Skeletal muscle cell (primary cell): ENCODE measurements around the gene CTRL.
"Not testable (repeated sequence)": the region's sequence is repeated elsewhere in the genome, so short reads cannot be mapped to it uniquely, and the experiment has no call there.

Experiments
- DNase-seq: peaks from one replicate; pipeline ENCODE4 v3.0.0-alpha.2; 2010; ENCODE audit warnings: low read depth
- H3K4me3 ChIP-seq: 2 replicates; pipeline ENCODE4 v1.5.1; 2011; ENCODE audit warnings: low read depth, mild to moderate bottlenecking, control low read depth, low read length, moderate library complexity

CTRL gene

DNA sequence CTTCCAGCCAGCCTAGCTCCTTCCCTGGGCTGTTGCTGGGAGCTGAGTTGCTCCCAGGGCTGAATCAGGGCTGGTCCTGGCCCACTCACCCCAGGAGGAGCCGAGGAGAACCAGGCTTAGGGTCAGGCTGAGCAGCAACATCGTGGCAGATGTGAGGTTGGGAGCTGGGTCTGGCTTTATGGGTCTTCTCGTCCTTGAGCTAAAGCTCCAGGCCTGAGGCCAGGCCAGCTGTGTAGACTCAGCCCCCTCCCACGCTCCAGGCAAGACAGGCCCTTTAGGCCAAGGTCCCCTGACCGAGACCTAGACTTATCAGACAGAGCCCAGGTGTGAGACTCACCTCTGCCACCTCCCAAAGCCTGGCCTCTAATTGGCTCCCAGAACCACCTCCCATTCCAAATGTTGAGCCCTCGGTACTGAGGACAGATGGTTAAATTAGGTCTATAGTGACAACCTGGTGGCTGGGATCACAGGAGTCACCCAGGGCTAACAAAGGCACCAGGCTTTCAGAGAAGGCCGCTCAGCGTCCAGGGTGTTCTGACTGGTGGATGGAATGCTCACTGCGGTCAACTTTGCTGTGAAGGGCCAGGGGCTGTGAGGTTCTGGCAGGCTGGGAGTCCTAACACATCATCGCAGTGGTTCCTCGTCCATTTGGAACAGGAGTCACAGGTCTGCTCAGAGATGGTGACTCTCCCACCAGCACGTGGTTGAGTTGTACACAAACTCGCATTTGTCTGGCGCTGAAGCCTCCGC, at the start of gene CTRL:
CTRL (minus strand) TSS at position 151 of the 750 bp plus-strand sequence; CDS start at position 141, 10 bp downstream.
- no peak within 1 kb of the TSS for H3K4me3 ChIP-seq
- no peak for DNase-seq

DNA sequence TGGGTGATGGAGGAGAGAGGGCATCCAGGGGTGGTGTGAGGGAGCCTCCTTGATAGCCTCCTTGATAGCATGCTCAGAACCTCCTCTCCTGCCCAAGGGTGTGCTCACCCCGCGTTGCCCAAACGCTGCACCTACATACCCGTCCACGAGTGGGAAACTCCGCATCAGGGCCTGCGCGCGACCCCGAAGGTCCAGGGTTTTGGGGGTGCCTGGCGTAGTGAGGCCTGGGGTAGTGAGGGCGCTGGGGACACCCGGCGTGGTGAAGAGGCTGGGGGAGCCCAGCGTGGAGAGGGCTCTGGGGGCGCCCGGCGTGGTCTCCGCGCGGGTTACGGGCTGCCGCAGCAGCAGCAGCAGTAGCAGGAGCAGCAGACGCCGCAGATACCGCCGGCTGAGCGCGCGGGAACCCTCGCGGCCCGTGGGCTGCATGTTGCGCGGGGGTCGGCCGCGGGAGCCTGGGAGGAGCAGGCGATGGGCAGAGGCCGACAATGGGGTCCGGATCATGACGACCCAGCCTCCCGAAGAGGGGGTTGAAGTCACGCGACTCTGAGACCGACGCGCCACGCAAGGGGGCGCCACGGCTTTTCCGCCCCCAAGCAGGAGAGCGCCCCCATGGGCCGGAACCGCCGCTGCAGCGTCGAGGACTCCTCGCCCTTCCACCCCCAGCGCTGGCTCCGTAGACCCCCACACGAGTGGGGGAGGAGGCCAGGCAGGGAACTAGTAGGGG, 48.5 kb upstream of the CTRL start, which contains the start of gene DPEP3:
DPEP3 (minus strand) TSS at position 545 of the 724 bp plus-strand sequence; CDS start at position 426, 119 bp downstream.
- no peak for DNase-seq
- no peak within 1 kb of the TSS for H3K4me3 ChIP-seq

DNA sequence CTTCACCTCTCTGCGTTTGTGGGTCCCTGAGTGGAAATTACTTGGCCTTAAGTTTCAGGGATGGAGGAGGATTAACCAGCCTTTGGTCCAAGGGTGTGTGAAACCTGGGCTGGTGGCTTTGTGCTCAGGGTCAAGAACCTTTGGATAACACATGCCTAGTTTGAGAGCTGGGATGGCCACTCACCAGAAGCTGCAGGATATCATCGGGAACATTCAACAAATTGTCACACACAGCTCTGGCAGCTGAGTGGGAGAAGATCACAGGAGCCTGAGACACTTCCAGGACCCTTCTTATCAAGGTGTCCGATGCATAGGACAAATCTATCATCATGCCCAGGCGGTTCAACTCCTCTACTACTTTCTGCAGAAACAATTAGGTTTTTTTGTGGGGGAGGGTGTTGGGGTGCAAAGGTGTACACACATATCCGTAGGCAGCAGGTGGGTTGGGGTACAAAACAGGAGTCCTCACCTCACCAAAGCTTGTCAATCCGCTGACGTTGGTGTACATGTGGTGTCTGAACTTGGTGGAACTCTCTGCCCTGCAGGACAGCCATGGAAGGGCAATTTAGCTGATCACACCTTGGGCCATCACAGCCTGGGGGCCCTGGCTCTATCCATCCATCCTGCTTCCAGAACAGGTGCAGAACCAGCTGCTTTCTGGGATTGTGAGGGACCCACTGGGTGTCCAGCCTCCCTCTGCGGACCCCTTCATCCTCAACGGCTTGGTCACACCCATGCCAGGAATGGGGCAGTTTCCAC, 46.0 kb upstream of the CTRL start:
- DNase-seq, result no peak
- no peak overlapping the region for H3K4me3 ChIP-seq

- H3K4me3 ChIP-seq, result no peak overlapping the region
Observed at GRCh38 chr16:67977005-67977404, 45.3 kb upstream of the CTRL start.

DNA sequence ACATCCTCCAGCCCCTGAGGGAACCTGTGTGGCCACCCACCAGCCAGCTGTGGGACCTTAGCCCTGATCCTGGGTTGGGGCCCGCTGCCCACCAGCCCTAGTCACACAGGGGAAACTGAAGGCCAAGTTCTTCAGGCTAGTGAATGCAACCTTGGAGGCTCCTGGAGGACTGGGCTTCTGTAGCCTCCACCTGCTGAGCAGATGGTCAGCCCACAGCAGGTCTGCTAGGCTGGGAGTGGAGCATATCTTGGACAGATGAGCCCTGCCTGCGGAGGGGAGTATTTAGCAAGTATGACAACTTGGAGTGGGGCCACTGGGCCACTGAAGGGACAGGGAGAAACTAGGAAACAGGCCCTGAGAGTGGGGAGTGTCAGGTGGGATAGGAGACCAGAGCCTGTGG, 44.5 kb upstream of the CTRL start:
- H3K4me3 ChIP-seq, result no peak overlapping the region
- DNase-seq, result no peak

More at GRCh38 chr16:67977005-67977404, 45.3 kb upstream of the CTRL start:
- DNase-seq, result no peak

- no peak overlapping the region for H3K4me3 ChIP-seq
- DNase-seq, result no peak
Observed at GRCh38 chr16:67975321-67976105, 43.9 kb upstream of the CTRL start.

DNA sequence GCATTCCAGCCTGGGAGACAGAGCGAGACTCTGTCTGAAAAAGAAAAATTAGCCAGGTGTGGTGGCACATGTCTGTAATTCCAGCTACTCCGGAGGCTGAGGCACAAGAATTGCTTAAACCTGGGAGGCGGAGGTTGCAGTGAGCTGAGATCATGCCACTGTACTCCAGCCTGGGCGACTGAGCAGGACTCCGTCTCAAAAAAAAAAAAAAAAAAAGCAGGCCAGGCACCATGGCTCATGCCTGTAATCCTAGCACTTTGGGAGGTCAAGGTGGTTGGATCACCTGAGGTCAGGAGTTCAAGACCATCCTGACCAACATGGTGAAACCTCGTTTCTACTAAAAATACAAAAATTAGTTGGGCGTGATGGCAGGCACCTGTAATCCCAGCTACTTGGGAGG, 40.6 kb upstream of the CTRL start:
- DNase-seq, H3K4me3 ChIP-seq: not testable (repeated sequence)

GRCh38 chr16:67971111-67971510, 39.4 kb upstream of the CTRL start:
- DNase-seq, result no peak
- H3K4me3 ChIP-seq, result no peak overlapping the region

DNA sequence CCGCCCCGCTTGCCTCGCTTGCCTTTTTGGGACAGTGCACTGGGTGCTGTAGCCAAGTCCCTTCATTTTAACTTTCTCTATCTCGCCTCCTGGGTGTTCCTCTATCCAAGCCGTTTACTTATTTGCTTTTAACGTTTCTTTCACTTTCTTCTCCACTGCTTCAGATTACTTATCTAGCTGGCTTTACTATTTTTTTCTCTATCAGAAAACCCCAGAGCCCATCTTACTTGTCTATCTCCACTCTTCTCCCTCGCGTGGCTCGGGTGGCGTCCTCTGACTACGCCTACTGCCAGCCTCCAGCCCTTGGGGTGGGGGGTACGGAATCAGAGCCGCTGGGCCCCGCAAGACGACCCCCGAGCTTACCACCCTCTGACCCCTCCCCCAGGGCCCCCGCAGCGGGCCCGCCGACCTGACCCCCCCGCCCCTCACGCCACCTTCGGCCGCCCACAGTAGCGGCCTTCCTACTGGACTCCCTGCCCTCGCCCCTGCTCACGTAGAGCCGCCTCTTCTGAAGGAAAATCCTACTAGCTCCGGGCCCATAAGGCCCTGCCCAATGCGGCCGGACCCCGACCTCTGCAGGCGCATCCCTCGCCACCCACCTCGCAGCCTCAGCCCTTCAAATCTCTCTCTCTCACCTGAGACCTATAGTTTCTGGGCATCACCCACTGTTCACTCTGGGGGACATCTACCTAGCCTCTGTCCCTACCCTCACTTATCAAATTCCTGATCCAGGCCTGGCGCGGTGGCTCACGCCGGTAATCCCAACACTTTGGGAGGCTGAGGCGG, 37.8 kb upstream of the CTRL start:
- DNase-seq, result no peak
- peak overlapping the region; percentile 67 for H3K4me3 ChIP-seq

- peak; percentile 40 for DNase-seq
- peak within 1 kb of the TSS; percentile 67 for H3K4me3 ChIP-seq
Observed at GRCh38 chr16:67968400-67969253, 37.0 kb upstream of the CTRL start, which contains the start of gene SLC12A4. TSS of gene SLC12A4 (minus strand) at chr16:67968637. CDS start at chr16:67968553, 84 bp downstream.

DNA sequence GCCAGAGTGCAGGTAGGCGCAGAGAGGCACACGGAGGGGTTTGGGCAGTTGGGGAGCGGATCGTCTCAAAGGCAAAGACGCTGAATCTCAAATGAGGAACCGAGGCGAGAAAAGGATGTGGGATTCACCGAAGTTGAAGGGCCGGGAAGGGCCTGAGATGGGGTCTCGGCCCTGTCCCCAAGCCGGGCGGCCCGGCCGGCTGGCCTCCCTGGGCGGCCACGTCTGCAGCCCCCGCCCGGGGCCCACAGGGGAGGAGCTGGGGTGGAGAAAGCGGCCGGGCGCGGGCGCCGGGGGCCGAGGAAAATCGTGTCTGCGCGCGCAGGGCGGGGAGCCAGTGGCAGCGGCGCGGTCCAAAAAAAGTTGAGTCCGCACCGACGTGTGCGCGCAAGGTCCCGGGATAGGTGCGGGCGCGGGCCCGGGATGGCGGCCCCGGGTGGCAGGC, 36.3 kb upstream of the CTRL start:
- H3K4me3 ChIP-seq, result peak overlapping the region; percentile 67
- no peak for DNase-seq

DNA sequence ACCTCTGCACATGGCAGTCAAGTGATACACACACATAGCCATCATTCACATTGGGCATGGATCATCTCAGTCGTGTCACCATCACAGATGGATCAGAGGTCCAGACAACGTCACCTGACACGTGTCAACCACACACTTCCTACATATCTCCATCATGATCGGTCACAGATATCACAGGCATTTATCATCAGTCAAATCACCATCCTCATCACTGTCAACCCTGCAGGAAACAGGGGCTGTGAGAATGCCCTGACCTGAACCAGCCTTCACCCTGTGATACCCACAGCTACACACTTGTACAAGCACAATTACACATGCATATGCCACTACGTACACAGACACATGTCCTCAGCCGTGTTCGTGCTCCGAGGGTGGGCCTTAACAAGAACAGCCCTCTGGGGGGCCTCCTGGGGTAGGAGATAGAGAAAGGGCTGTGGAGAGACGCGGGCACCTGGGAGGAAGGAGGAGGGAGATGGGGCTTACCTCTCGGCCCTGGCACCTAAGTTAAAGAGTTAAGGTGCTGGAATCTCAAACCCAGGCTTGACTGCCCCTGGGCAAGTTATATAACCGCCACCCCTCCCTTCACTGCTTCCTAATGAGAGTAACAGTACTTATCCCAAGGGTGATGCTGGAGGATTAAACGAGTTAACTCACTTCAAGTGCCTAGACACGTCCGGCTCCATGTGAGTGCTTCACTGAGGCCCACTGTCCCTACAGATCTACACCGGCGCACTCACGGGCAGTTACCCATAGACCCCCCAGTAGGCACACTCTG, 35.7 kb upstream of the CTRL start:
- DNase-seq, result no peak
- H3K4me3 ChIP-seq, result peak overlapping the region; percentile 67

DNA sequence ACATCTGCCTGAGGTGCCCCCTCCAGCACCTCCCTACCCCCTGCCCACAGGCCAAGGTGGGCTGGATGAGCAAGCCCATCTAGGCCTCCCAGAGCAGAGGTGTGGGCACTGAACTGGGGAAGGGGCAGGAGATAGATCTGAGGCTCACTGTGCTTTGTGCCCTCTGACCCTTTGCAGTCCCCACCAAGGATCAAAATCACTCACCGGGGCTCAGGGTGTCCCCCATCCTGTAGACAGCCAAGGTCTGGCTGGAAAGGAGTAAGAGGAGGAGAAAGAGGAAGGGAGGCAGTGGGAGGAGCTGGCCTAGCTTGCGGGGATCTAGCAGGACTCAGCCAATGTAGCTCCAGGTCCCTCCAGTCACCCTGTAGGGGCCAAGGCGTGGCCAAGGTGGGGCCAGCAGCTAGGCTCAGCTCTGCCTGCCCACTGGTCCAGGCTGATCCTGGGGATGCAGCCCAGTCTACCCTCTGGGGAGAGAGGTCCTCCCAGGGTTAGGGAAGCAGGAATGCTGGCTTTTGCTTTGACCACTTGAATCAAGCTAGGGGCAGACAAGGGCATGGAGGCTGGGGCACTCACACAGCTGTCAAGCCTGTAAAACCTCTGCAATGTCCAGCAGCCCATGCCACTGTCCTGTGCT, 35.0 kb upstream of the CTRL start:
- DNase-seq, result no peak
- peak overlapping the region; percentile 67 for H3K4me3 ChIP-seq

GRCh38 chr16:67965668-67966548, 34.2 kb upstream of the CTRL start:
- H3K4me3 ChIP-seq, result peak overlapping the region; percentile 67
- DNase-seq, result no peak

DNA sequence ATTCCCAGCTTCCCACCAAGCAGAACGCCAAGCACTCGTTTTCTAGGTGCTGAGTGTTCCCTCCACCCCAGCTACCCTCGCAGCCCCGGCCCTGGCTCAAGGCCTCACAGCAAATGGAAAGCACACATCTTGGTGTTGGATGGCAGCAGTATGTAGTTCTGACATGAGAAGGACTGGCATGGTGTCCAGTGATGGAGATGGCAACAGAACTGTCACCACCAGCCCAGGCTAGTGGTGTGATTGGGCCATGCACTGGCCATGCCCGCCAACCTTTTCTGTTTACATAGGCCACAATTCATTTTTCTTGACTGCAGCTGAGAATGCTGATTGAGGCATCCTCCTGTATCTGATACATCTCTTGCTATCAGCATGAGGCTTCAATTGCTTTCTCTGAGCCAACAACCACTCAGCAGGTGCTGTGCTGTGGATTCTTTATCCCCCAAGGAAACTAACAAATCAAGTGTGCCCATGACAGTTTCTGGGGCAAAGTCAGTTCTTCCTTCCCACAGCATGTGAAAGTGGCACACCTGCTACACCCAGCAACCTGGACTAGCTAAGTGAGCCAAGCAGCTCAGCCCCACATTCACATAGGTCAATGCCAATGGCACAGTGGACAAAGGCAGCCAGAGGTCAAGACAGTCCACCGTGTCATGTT, 32.9 kb upstream of the CTRL start:
- DNase-seq, result no peak
- H3K4me3 ChIP-seq, result no peak overlapping the region
